ENCODE results near the gene ITIH5. TPM values are rescaled to one million over a fixed set of nuclear protein-coding genes. Genes with fewer than 3 reads are reported as not detected.
A peak's percentile ranks its signal among the peaks of the same experiment; 100 is the strongest.

ITIH5 gene
- total and polyA plus RNA-seq, 2 of the 13 experiments (the other 11 are each of a cell fraction or from before 2014, with no cell fraction given): 4.7 to 8.9 TPM

DNA sequence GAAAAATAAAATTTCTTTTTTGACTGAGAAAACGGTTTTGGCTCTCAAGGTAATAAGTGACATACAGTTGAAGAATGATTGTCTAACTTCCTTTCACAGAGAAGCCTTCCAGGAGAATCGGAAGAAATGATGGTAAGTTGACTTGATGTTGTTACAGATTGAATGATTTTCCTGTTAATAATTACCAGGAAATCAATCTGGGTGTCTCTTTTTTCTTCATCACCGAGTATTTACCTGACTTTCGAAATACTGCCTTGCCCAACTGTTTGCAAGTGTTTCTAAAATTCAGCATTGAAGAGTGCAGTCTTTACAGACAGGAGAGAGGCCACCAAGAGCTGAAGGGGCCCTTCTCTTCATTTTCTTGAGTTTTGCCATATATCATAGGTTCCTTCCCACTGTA, 40.3 kb upstream of the ITIH5 start (continued):
- TF ChIP-seq ZNF496 (CRISPR knock-in tag; IDR thresholded peaks at IDR 0.05; ENCODE audit: insufficient replicate concordance) (no peak), ZNF260 (CRISPR knock-in tag; IDR thresholded peaks at IDR 0.05; ENCODE audit: borderline replicate concordance, low read depth) (no peak), PAX8 (CRISPR knock-in tag; IDR thresholded peaks at IDR 0.05; ENCODE audit: borderline replicate concordance) (no peak), FOXP1 (IDR thresholded peaks at IDR 0.05) (peak; percentile 33; the same call in 1 of the 2 replicates), FOXP1 (CRISPR knock-in tag; IDR thresholded peaks at IDR 0.05) (peak; percentile 93), FOXC1 (CRISPR knock-in tag; IDR thresholded peaks at IDR 0.05; ENCODE audit: borderline replicate concordance) (no peak), FOXA1 (IDR thresholded peaks at IDR 0.05) (peak; percentile 26; the same call in 1 of the 2 replicates), FOXA1 (CRISPR knock-in tag; IDR thresholded peaks at IDR 0.05) (peak; percentile 89), ZNF678 (CRISPR knock-in tag; IDR thresholded peaks at IDR 0.05) (no peak; the same call in 1 of the 2 replicates), ZNF768 (CRISPR knock-in tag; IDR thresholded peaks at IDR 0.05) (no peak), ZNF121 (CRISPR knock-in tag; IDR thresholded peaks at IDR 0.05) (no peak), NCOA2 (CRISPR knock-in tag; IDR thresholded peaks at IDR 0.05) (peak; percentile 99), REL (CRISPR knock-in tag; conservative IDR thresholded peaks at IDR 0.05) (no peak), ZNF34 (CRISPR knock-in tag; IDR thresholded peaks at IDR 0.05; ENCODE audit: borderline replicate concordance) (no peak), PHF21A (CRISPR knock-in tag; IDR thresholded peaks at IDR 0.05) (peak; percentile 74; the same call in 1 of the 2 replicates)
- TF ChIP-seq, protein P1, sequence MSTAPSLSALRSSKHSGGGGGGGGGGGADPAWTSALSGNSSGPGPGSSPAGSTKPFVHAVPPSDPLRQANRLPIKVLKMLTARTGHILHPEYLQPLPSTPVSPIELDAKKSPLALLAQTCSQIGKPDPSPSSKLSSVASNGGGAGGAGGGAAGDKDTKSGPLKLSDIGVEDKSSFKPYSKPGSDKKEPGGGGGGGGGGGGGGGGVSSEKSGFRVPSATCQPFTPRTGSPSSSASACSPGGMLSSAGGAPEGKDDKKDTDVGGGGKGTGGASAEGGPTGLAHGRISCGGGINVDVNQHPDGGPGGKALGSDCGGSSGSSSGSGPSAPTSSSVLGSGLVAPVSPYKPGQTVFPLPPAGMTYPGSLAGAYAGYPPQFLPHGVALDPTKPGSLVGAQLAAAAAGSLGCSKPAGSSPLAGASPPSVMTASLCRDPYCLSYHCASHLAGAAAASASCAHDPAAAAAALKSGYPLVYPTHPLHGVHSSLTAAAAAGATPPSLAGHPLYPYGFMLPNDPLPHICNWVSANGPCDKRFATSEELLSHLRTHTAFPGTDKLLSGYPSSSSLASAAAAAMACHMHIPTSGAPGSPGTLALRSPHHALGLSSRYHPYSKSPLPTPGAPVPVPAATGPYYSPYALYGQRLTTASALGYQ (CRISPR knock-in tag; IDR thresholded peaks at IDR 0.05): peak; percentile 96
- TF ChIP-seq, protein P2, sequence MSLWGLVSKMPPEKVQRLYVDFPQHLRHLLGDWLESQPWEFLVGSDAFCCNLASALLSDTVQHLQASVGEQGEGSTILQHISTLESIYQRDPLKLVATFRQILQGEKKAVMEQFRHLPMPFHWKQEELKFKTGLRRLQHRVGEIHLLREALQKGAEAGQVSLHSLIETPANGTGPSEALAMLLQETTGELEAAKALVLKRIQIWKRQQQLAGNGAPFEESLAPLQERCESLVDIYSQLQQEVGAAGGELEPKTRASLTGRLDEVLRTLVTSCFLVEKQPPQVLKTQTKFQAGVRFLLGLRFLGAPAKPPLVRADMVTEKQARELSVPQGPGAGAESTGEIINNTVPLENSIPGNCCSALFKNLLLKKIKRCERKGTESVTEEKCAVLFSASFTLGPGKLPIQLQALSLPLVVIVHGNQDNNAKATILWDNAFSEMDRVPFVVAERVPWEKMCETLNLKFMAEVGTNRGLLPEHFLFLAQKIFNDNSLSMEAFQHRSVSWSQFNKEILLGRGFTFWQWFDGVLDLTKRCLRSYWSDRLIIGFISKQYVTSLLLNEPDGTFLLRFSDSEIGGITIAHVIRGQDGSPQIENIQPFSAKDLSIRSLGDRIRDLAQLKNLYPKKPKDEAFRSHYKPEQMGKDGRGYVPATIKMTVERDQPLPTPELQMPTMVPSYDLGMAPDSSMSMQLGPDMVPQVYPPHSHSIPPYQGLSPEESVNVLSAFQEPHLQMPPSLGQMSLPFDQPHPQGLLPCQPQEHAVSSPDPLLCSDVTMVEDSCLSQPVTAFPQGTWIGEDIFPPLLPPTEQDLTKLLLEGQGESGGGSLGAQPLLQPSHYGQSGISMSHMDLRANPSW (CRISPR knock-in tag; IDR thresholded peaks at IDR 0.05; ENCODE audit: borderline replicate concordance): no peak
- TF ChIP-seq, protein P3, sequence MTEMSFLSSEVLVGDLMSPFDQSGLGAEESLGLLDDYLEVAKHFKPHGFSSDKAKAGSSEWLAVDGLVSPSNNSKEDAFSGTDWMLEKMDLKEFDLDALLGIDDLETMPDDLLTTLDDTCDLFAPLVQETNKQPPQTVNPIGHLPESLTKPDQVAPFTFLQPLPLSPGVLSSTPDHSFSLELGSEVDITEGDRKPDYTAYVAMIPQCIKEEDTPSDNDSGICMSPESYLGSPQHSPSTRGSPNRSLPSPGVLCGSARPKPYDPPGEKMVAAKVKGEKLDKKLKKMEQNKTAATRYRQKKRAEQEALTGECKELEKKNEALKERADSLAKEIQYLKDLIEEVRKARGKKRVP (CRISPR knock-in tag; IDR thresholded peaks at IDR 0.05): peak in 1 of 2 experiments; percentile 79; a peak in 2 of 4 replicates
- TF ChIP-seq, protein P4, sequence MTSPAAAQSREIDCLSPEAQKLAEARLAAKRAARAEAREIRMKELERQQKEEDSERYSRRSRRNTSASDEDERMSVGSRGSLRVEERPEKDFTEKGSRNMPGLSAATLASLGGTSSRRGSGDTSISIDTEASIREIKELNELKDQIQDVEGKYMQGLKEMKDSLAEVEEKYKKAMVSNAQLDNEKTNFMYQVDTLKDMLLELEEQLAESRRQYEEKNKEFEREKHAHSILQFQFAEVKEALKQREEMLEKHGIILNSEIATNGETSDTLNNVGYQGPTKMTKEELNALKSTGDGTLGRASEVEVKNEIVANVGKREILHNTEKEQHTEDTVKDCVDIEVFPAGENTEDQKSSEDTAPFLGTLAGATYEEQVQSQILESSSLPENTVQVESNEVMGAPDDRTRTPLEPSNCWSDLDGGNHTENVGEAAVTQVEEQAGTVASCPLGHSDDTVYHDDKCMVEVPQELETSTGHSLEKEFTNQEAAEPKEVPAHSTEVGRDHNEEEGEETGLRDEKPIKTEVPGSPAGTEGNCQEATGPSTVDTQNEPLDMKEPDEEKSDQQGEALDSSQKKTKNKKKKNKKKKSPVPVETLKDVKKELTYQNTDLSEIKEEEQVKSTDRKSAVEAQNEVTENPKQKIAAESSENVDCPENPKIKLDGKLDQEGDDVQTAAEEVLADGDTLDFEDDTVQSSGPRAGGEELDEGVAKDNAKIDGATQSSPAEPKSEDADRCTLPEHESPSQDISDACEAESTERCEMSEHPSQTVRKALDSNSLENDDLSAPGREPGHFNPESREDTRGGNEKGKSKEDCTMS (CRISPR knock-in tag; conservative IDR thresholded peaks at IDR 0.05): no peak
- TF ChIP-seq, protein P5, sequence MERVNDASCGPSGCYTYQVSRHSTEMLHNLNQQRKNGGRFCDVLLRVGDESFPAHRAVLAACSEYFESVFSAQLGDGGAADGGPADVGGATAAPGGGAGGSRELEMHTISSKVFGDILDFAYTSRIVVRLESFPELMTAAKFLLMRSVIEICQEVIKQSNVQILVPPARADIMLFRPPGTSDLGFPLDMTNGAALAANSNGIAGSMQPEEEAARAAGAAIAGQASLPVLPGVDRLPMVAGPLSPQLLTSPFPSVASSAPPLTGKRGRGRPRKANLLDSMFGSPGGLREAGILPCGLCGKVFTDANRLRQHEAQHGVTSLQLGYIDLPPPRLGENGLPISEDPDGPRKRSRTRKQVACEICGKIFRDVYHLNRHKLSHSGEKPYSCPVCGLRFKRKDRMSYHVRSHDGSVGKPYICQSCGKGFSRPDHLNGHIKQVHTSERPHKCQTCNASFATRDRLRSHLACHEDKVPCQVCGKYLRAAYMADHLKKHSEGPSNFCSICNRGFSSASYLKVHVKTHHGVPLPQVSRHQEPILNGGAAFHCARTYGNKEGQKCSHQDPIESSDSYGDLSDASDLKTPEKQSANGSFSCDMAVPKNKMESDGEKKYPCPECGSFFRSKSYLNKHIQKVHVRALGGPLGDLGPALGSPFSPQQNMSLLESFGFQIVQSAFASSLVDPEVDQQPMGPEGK (CRISPR knock-in tag; IDR thresholded peaks at IDR 0.05): peak; percentile 69; the same call in 1 of the 2 replicates
